Fibroblast of pulmonary artery (primary cell): ENCODE measurements around the gene CFAP92.

Experiments
- DNase-seq: peaks from one replicate; pipeline ENCODE4 v3.0.0-alpha.2; 2010; ENCODE audit warnings: low read depth
- H3K4me3 ChIP-seq: replicated peaks from 2 replicates; pipeline ENCODE4 v1.5.1; 2011; ENCODE audit warnings: low read depth, mild to moderate bottlenecking, control low read depth, low read length, moderate library complexity
- TF ChIP-seq, protein P1 (sequence below): IDR thresholded peaks from 2 replicates; pipeline ENCODE4 v1.5.1; 2011; ENCODE audit warnings: mild to moderate bottlenecking, control low read depth, low read length, inconsistent platforms; ENCODE audit errors: missing control alignments

Gene CFAP92

DNA sequence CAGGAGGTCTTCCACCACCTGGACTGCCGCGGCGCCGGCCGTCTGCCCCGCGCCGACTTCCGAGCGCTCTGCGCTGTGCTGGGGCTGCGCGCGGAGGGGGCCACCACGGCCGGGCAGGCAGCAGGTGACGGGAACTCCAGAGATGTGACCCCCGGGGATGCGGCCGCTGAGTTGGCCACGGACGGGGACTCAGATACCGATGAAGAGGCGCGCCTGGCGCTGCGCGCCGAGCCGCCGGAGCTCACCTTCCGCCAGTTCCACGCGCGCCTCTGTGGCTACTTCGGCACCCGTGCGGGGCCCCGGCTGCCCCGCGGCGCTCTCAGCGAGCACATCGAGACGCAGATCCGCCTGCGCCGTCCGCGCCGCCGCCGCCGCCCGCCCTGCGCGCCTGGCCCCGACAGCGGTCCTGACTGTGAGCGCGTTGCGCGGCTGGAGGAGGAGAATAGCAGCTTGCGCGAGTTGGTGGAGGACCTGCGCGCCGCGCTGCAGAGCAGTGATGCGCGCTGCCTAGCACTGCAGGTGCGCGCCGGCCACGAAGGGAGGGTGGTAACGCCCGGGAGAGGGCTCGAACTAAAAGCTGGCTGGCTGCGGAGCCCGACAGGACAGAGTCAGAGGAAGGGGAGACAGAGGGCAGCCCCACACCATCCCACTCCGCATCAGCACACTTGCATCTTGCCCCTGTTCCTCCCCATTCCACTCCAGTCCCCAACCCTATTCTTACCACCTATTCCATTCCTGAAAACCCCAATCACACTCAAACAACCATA is 8.1 kb upstream of the CFAP92 start:
- H3K4me3 ChIP-seq: no peak overlapping the region
- TF ChIP-seq, protein P1, sequence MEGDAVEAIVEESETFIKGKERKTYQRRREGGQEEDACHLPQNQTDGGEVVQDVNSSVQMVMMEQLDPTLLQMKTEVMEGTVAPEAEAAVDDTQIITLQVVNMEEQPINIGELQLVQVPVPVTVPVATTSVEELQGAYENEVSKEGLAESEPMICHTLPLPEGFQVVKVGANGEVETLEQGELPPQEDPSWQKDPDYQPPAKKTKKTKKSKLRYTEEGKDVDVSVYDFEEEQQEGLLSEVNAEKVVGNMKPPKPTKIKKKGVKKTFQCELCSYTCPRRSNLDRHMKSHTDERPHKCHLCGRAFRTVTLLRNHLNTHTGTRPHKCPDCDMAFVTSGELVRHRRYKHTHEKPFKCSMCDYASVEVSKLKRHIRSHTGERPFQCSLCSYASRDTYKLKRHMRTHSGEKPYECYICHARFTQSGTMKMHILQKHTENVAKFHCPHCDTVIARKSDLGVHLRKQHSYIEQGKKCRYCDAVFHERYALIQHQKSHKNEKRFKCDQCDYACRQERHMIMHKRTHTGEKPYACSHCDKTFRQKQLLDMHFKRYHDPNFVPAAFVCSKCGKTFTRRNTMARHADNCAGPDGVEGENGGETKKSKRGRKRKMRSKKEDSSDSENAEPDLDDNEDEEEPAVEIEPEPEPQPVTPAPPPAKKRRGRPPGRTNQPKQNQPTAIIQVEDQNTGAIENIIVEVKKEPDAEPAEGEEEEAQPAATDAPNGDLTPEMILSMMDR: no peak
- DNase-seq: no peak

DNA sequence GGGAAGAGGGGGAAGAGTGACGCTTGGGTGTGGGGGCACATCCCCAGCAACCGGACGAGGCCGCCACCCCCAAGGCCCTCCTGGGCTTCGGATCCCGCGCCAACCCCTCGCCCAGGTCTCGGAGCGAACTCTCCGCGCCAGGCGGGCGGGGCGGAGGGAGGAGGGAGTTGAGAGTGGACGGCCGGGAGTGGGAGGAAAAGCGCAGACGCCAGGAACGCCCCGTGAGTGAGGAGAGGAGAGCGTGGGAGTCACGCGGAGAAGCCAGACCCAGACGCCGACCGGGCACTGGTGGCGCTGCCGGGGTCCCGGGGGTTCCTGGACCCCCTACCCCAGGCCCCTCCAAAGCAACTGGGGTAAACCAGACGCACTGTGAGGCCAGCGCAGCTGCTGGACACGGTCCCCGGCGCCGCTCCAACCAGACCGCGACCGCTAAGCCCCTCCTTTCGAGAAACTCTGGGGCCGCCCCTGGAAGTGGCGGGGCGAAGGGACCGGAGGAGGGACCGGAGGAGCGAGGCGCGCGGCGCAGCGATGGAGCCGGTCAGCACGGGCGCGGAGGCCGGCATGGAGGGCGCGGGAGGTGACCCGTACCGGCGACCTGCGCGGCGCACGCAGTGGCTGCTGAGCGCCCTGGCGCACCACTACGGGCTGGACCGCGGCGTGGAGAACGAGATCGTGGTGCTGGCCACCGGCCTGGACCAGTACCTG is 7.4 kb upstream of the CFAP92 start, which contains the start of gene EFCC1:
TSS of gene EFCC1 (plus strand) at position 204 of the 705 bp plus-strand sequence. CDS start at position 529, 325 bp downstream.
- TF ChIP-seq, protein P1: no peak
- peak; percentile 17 for DNase-seq
- H3K4me3 ChIP-seq: peak within 1 kb of the TSS; percentile 31

DNA sequence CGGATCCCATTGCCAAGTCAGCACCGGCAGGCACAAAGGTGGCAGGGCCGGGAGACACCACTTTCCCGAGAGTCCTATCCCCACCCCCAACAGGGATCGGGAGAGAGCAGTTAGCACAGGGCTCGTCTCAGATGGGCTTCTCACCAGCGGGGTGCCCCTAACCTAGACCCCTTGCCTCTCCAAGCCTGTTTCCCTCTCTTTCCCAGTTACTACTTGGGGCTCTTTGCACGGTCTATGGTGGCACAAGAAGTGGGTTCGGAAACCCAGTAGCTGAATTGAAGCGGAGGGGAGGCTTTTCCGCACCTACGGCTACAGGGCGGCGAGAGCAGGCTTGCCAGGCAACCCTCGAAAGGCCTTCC is 6.8 kb upstream of the CFAP92 start:
- no peak for DNase-seq
- H3K4me3 ChIP-seq: peak overlapping the region; percentile 31
- TF ChIP-seq, protein P1: no peak

DNA sequence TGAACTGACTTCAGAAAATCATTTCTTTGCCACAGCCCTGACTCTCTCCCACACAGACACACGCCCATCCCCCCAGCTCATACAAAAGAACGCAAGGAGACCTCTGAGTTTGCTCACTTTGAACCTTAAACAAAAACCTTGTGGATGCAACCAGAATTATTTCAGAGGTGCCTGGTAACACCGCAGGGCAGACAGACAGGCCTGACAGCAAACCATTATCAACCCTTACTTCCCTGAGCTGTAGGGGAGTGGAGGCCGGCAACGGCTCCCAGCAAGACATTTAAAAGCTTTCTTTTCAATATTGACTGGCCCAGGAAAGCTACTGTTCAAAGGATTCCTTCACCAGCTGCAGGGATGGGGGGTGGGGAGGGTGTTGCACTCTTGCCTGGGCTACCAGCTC is 5.2 kb upstream of the CFAP92 start:
- no peak overlapping the region for H3K4me3 ChIP-seq
- TF ChIP-seq, protein P1: no peak
- no peak for DNase-seq

DNA sequence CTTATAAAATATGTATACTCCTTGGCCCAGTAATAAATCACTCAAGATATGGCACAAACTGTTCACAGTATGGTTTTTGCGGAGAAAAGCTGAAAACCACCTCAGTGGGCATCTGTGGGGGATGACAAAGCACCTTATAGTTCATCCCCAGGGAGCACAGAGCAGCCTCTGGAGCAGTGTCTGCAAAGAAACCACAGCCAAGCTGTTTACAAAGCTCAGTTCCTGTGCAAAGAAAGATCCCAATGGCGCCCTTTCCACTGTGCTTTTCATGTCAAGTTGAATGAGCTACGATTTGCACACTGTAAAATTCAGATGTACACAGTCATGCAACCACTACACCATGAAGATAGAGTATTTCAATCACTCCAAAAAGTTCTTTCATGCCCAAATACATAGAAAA is 4.7 kb upstream of the CFAP92 start:
- DNase-seq: no peak
- no peak overlapping the region for H3K4me3 ChIP-seq
- TF ChIP-seq, protein P1: no peak

DNA sequence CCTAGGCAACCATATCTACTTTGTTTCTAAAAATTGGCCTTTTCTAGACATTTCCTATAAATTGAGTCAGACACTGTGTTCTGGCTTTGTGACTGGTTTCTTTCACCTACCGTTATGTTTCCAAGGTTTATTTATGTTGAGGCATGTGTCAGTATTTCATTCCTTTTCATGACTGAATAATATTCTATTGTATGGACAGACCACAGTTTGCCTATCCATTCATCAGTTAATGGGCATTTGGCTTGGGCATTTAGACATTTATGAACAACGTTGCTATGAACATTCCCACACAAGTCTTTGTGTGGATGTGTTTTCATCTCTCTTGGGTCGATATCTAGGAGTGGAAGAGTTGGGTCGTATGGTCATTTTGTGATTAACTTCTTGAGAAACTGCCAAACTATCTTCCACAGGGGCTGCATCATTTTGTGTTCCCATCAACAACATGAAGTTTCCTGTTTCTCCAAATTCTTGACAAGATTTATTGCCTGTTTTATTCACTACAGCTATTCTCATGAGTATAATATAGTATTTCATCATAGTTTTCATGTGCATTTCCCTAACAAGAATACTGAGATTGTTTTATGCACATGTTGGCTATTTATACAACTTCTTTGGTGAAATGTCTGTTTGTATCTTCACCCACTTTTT is 3.7 kb upstream of the CFAP92 start:
- TF ChIP-seq, protein P1: no peak
- no peak for DNase-seq
- no peak overlapping the region for H3K4me3 ChIP-seq
